GM23338 (cell line): ENCODE data around the gene FURIN. TPM values are rescaled to one million over a fixed set of nuclear protein-coding genes. Genes with fewer than 3 reads are reported as not detected.

Source experiments
- ATAC-seq: fragments of 200-7000 bp; cut with Tn5 transposase; 3 replicates; pipeline ENCODE4 v1.9.1; 2020
- DNase-seq: peaks from one replicate; pipeline ENCODE4 v3.0.0-alpha.2; 2015; ENCODE audit warnings: low spot score
- H2AFZ ChIP-seq: fragments of 200-600 bp; sonication (generic); 2 replicates; pipeline ENCODE4 v1.8.0; 2016; ENCODE audit warnings: antibody characterized with exemption, mild to moderate bottlenecking, moderate library complexity
- H3F3A ChIP-seq: fragments of 200-600 bp; sonication (generic); replicated peaks from 2 replicates; pipeline ENCODE4 v1.8.0; 2017; ENCODE audit warnings: antibody characterized with exemption, mixed run types, low read depth
- H3K27ac ChIP-seq: fragments of 200-600 bp; sonication (generic); 2 replicates; pipeline ENCODE4 v1.6.1; 2016; ENCODE audit warnings: low read depth
- H3K27me3 ChIP-seq: fragments of 200-600 bp; sonication (generic); 2 replicates; pipeline ENCODE4 v1.8.0; 2016; ENCODE audit warnings: mild to moderate bottlenecking, mixed run types, moderate library complexity; ENCODE audit not compliant: insufficient read depth
- H3K36me3 ChIP-seq: fragments of 200-600 bp; sonication (generic); 2 replicates; pipeline ENCODE4 v1.8.0; 2016; ENCODE audit warnings: mild to moderate bottlenecking; ENCODE audit not compliant: insufficient read depth
- H3K4me1 ChIP-seq: fragments of 200-600 bp; sonication (generic); 2 replicates; pipeline ENCODE4 v1.8.0; 2016; ENCODE audit warnings: mild to moderate bottlenecking, moderate library complexity; ENCODE audit not compliant: insufficient read depth
- H3K4me2 ChIP-seq: fragments of 200-600 bp; sonication (generic); 2 replicates; pipeline ENCODE4 v1.7.1; 2017; ENCODE audit warnings: mixed run types
- H3K4me3 ChIP-seq: fragments of 200-600 bp; sonication (generic); 2 replicates; pipeline ENCODE4 v1.6.1; 2016; ENCODE audit warnings: mixed run types
- H3K79me2 ChIP-seq: fragments of 200-600 bp; sonication (generic); replicated peaks from 2 replicates; pipeline ENCODE4 v1.8.0; 2017; ENCODE audit warnings: mild to moderate bottlenecking; ENCODE audit not compliant: insufficient read depth
- H3K9me2 ChIP-seq: fragments of 200-600 bp; sonication (generic); 2 replicates; pipeline ENCODE4 v1.8.0; 2017; ENCODE audit not compliant: insufficient read depth
- H4K20me1 ChIP-seq: fragments of 200-600 bp; sonication (generic); replicated peaks from 2 replicates; pipeline ENCODE4 v1.8.0; 2017; ENCODE audit warnings: mild to moderate bottlenecking; ENCODE audit not compliant: insufficient read depth
- H3K27ac Mint-ChIP-seq: 2 replicates; pipeline ENCODE4 v1.8.0; 2020; ENCODE audit warnings: inconsistent platforms, mild to moderate bottlenecking, moderate library complexity, mixed read lengths
- H3K27me3 Mint-ChIP-seq: 3 replicates; pipeline ENCODE4 v1.8.0; 2022; ENCODE audit warnings: low read depth, mild to moderate bottlenecking, moderate library complexity, mixed read lengths, inconsistent platforms; ENCODE audit not compliant: insufficient read depth, poor library complexity
- H3K36me3 Mint-ChIP-seq: 3 replicates; pipeline ENCODE4 v1.8.0; 2021; ENCODE audit warnings: low read depth, mild to moderate bottlenecking, inconsistent platforms, moderate library complexity, mixed read lengths
- H3K4me1 Mint-ChIP-seq: 3 replicates; pipeline ENCODE4 v1.8.0; 2020; ENCODE audit warnings: mild to moderate bottlenecking, inconsistent platforms, mixed read lengths
- H3K4me3 Mint-ChIP-seq: 3 replicates; pipeline ENCODE4 v1.8.0; 2021; ENCODE audit warnings: moderate library complexity, mild to moderate bottlenecking, inconsistent platforms, mixed read lengths
- H3K9me3 Mint-ChIP-seq: 3 replicates; pipeline ENCODE4 v1.8.0; 2020; ENCODE audit warnings: moderate library complexity, mild to moderate bottlenecking, inconsistent platforms, mixed read lengths
- CREB1 ChIP-seq: fragments of 250-450 bp; sonication (Bioruptor Pico); IDR thresholded peaks from 2 replicates; pipeline ENCODE4 v1.5.0; 2020; ENCODE audit warnings: low read depth, mild to moderate bottlenecking, moderate library complexity
- CTCF ChIP-seq, 2 experiments: fragments of 200-600 bp in 1 of 2; sonication (generic) in 1 of 2; conservative IDR thresholded peaks; 2 replicates each; pipeline versions ENCODE4 v1.5.1 to v1.6.1; 2016 to 2017; ENCODE audit warnings: antibody characterized with exemption in 2 of 2, low read depth in 2 of 2, mild to moderate bottlenecking in 2 of 2, moderate library complexity in 1 of 2
- EZH2 ChIP-seq: fragments of 200-600 bp; sonication (generic); IDR thresholded peaks from one replicate; pipeline ENCODE4 v1.8.0; 2017; ENCODE audit warnings: antibody characterized with exemption, mild to moderate bottlenecking, low read depth; ENCODE audit not compliant: unreplicated experiment
- EZH2phosphoT487 ChIP-seq: fragments of 200-600 bp; sonication (generic); IDR thresholded peaks from one replicate; pipeline ENCODE4 v1.8.1; 2018; ENCODE audit warnings: antibody characterized with exemption; ENCODE audit not compliant: unreplicated experiment
- JUNB ChIP-seq: IDR thresholded peaks from one replicate; pipeline ENCODE4 v1.6.1; 2016; ENCODE audit warnings: antibody characterized with exemption; ENCODE audit not compliant: unreplicated experiment
- NANOG ChIP-seq: IDR thresholded peaks from 2 replicates; pipeline ENCODE4 v1.6.1; 2016; ENCODE audit warnings: antibody characterized with exemption, borderline replicate concordance
- POLR2AphosphoS5 ChIP-seq: IDR thresholded peaks from 2 replicates; pipeline ENCODE4 v1.6.1; 2016; ENCODE audit warnings: antibody characterized with exemption, low read depth
- REST ChIP-seq: IDR thresholded peaks from one replicate; pipeline ENCODE4 v1.6.1; 2018; ENCODE audit warnings: antibody characterized with exemption; ENCODE audit not compliant: unreplicated experiment
- STAT1 ChIP-seq: IDR thresholded peaks from one replicate; pipeline ENCODE4 v1.6.1; 2016; ENCODE audit warnings: antibody characterized with exemption; ENCODE audit not compliant: unreplicated experiment
- ZNF114 ChIP-seq: fragments of 250-450 bp; sonication (Bioruptor Pico); IDR thresholded peaks from 2 replicates; pipeline ENCODE4 v1.5.0; 2020; ENCODE audit warnings: mild to moderate bottlenecking, moderate library complexity
- ZNF331 ChIP-seq: fragments of 250-450 bp; sonication (Bioruptor Pico); IDR thresholded peaks from 2 replicates; pipeline ENCODE4 v1.5.0; 2020; ENCODE audit warnings: low read depth, mild to moderate bottlenecking, moderate library complexity
- polyA plus RNA-seq: library from polyadenylated mRNA; unstranded; fragments of >200 nt; fragmentation: Nextera tagmentation; extraction: Ambion mirVana; gene quantifications from 2 replicates; pipeline ENCODE4 v1.2.1, GENCODE V29; 2016
- total RNA-seq: library from RNA; depleted of rRNA; stranded (reverse); fragments of >200 nt; shearing (Covaris generic); gene quantifications from 2 replicates; pipeline ENCODE4 v1.2.3, GENCODE V29; 2014
- TF ChIP-seq, protein P1 (sequence below): IDR thresholded peaks from 2 replicates; pipeline ENCODE4 v1.6.1; 2016; ENCODE audit warnings: antibody characterized with exemption
- TF ChIP-seq, protein P2 (sequence below): fragments of 250-450 bp; sonication (Bioruptor Pico); IDR thresholded peaks from 2 replicates; pipeline ENCODE4 v1.5.0; 2020; ENCODE audit warnings: mild to moderate bottlenecking, moderate library complexity

Gene FURIN
- total and polyA plus RNA-seq, 2 experiments from 2014 or later = 6.3 to 20.9 TPM

- Mint-ChIP-seq H3K27me3 (peaks cover 3% of the 10 kb centered on the region), H3K4me1 (peaks cover 6% of the 10 kb centered on the region), H3K27ac (no peak overlapping the region), H3K4me3 (no peak overlapping the region), H3K9me3 (no peaks in the 10 kb centered on the region), H3K36me3 (peaks cover 3% of the 10 kb centered on the region; the same call in 2 of the 3 replicates)
- Histone ChIP-seq H3K9me2 (no peaks in the 10 kb centered on the region), H3K27ac (no peak overlapping the region), H3K27me3 (no peaks in the 10 kb centered on the region), H3K36me3 (no peaks in the 10 kb centered on the region), H2AFZ (no peak overlapping the region), H4K20me1 (no peaks in the 10 kb centered on the region), H3K79me2 (no peaks in the 10 kb centered on the region), H3K4me3 (no peak overlapping the region), H3K4me2 (no peak overlapping the region), H3K4me1 (no peaks in the 10 kb centered on the region), H3F3A (no peaks in the 10 kb centered on the region)
- DNase-seq (no peak), ATAC-seq (no peak)
- TF ChIP-seq EZH2 (no peak), JUNB (no peak), NANOG (no peak), REST (no peak), STAT1 (no peak), CTCF (conservative IDR thresholded peaks at IDR 0.05; ENCODE audit: low read depth in 2 of 2) (no peak), CREB1 (no peak), ZNF331 (CRISPR knock-in tag) (no peak), EZH2phosphoT487 (no peak), POLR2AphosphoS5 (no peak), ZNF114 (CRISPR knock-in tag) (no peak)
- TF ChIP-seq, protein P1, sequence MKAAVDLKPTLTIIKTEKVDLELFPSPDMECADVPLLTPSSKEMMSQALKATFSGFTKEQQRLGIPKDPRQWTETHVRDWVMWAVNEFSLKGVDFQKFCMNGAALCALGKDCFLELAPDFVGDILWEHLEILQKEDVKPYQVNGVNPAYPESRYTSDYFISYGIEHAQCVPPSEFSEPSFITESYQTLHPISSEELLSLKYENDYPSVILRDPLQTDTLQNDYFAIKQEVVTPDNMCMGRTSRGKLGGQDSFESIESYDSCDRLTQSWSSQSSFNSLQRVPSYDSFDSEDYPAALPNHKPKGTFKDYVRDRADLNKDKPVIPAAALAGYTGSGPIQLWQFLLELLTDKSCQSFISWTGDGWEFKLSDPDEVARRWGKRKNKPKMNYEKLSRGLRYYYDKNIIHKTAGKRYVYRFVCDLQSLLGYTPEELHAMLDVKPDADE = no peak
- TF ChIP-seq, protein P2, sequence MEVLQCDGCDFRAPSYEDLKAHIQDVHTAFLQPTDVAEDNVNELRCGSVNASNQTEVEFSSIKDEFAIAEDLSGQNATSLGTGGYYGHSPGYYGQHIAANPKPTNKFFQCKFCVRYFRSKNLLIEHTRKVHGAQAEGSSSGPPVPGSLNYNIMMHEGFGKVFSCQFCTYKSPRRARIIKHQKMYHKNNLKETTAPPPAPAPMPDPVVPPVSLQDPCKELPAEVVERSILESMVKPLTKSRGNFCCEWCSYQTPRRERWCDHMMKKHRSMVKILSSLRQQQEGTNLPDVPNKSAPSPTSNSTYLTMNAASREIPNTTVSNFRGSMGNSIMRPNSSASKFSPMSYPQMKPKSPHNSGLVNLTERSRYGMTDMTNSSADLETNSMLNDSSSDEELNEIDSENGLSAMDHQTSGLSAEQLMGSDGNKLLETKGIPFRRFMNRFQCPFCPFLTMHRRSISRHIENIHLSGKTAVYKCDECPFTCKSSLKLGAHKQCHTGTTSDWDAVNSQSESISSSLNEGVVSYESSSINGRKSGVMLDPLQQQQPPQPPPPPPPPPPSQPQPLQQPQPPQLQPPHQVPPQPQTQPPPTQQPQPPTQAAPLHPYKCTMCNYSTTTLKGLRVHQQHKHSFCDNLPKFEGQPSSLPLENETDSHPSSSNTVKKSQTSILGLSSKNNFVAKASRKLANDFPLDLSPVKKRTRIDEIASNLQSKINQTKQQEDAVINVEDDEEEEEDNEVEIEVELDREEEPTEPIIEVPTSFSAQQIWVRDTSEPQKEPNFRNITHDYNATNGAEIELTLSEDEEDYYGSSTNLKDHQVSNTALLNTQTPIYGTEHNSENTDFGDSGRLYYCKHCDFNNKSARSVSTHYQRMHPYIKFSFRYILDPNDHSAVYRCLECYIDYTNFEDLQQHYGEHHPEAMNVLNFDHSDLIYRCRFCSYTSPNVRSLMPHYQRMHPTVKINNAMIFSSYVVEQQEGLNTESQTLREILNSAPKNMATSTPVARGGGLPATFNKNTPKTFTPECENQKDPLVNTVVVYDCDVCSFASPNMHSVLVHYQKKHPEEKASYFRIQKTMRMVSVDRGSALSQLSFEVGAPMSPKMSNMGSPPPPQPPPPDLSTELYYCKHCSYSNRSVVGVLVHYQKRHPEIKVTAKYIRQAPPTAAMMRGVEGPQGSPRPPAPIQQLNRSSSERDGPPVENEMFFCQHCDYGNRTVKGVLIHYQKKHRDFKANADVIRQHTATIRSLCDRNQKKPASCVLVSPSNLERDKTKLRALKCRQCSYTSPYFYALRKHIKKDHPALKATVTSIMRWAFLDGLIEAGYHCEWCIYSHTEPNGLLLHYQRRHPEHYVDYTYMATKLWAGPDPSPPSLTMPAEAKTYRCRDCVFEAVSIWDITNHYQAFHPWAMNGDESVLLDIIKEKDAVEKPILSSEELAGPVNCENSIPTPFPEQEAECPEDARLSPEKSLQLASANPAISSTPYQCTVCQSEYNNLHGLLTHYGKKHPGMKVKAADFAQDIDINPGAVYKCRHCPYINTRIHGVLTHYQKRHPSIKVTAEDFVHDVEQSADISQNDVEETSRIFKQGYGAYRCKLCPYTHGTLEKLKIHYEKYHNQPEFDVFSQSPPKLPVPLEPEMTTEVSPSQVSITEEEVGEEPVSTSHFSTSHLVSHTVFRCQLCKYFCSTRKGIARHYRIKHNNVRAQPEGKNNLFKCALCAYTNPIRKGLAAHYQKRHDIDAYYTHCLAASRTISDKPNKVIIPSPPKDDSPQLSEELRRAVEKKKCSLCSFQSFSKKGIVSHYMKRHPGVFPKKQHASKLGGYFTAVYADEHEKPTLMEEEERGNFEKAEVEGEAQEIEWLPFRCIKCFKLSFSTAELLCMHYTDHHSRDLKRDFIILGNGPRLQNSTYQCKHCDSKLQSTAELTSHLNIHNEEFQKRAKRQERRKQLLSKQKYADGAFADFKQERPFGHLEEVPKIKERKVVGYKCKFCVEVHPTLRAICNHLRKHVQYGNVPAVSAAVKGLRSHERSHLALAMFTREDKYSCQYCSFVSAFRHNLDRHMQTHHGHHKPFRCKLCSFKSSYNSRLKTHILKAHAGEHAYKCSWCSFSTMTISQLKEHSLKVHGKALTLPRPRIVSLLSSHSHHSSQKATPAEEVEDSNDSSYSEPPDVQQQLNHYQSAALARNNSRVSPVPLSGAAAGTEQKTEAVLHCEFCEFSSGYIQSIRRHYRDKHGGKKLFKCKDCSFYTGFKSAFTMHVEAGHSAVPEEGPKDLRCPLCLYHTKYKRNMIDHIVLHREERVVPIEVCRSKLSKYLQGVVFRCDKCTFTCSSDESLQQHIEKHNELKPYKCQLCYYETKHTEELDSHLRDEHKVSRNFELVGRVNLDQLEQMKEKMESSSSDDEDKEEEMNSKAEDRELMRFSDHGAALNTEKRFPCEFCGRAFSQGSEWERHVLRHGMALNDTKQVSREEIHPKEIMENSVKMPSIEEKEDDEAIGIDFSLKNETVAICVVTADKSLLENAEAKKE (CRISPR knock-in tag) = no peak
Observed at GRCh38 chr15:90912770-90913075, 44.3 kb downstream of the FURIN start.
